ENCODE results near the gene UGT1A4. TPM values are rescaled to one million over a fixed set of nuclear protein-coding genes. Genes with fewer than 3 reads are reported as not detected.

The UGT1A4 gene
- total and polyA plus RNA-seq, 10 of the 15 experiments (the other 5 are each of a cell fraction or from before 2014, with no cell fraction given): not detected

DNA sequence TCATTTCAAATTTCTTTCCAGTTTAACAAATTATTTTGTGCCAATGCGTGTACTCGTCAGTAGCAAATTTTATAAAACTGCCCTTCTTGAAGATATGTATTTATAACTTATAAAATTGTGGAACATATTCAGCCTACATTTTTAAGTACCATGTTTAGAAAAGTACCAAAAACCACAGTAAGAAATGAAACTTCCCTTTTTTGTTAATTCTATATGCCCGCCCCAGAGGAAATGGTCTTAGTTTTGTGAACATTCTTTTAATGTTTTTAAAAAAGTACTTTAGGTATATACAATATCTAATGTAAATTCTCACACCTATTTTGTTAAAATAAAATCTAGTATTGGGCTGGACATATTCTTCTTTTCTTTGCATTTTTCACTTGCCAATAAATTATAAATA is 45.6 kb upstream of the UGT1A4 start:
- BruUV-seq (replicated peaks): no TSS peak
- WGBS (ENCODE audit: insufficient coverage, insufficient replicate concordance, low lambda C conversion rate, missing lambda C conversion rate): 65% methylated on average over 3 of the region's 3 CpGs
- in situ Hi-C loops (cut with MboI) (no loop called here), intact Hi-C loops (cut with micrococcal nuclease; ENCODE audit: unreplicated experiment) (no loop called here)
- no peak for FAIRE-seq
- ATAC-seq: no peak
- Histone ChIP-seq H3K27me3 (replicated peaks in 1 of 2; ENCODE audit: control insufficient read depth in 2 of 2, insufficient read depth in 2 of 2, low read length in 1 of 2) (no peaks in the 10 kb centered on the region; a peak in 1 of 4 replicates), H3K9ac (ENCODE audit: control insufficient read depth, insufficient read depth, low read length) (no peak overlapping the region), H3K4me2 (ENCODE audit: control insufficient read depth, insufficient read depth) (no peak overlapping the region), H2AFZ (ENCODE audit: control insufficient read depth, low read depth, low read length) (no peak overlapping the region), H3K9me3 (replicated peaks; ENCODE audit: control insufficient read depth, insufficient read depth, low read length) (no peaks in the 10 kb centered on the region), H4K20me1 (ENCODE audit: control insufficient read depth, insufficient read depth) (no peaks in the 10 kb centered on the region), H3K4me3 (no peak overlapping the region), H3K79me2 (ENCODE audit: control insufficient read depth, insufficient read depth, low read length) (no peaks in the 10 kb centered on the region), H3K36me3 (ENCODE audit: control insufficient read depth in 2 of 2, insufficient read depth in 2 of 2, low read length in 1 of 2) (no peaks in the 10 kb centered on the region), H3K27ac (ENCODE audit: control insufficient read depth, insufficient read depth) (no peak overlapping the region), H3K4me1 (ENCODE audit: control insufficient read depth, insufficient read depth, low read length) (no peaks in the 10 kb centered on the region)
- CTCF ChIA-PET: no interaction called here
- TF ChIP-seq TCF7 (IDR thresholded peaks at IDR 0.05; ENCODE audit: borderline replicate concordance) (no peak), RCOR1 (conservative IDR thresholded peaks at IDR 0.05; ENCODE audit: low read depth, low read length) (no peak), CHD4 (IDR thresholded peaks at IDR 0.05) (no peak), MXI1 (IDR thresholded peaks at IDR 0.05; ENCODE audit: low read depth, low read length) (no peak), FOXM1 (IDR thresholded peaks at IDR 0.05; ENCODE audit: low read depth, low read length) (no peak), IRF4 (IDR thresholded peaks at IDR 0.05; ENCODE audit: low read depth, low read length) (no peak), ZSCAN29 (IDR thresholded peaks at IDR 0.05) (no peak), PRDM15 (CRISPR knock-in tag; IDR thresholded peaks at IDR 0.05) (no peak), IRF3 (IDR thresholded peaks at IDR 0.05) (no peak), FOXK2 (IDR thresholded peaks at IDR 0.05) (no peak), HDGF (IDR thresholded peaks at IDR 0.05) (no peak)
- TF ChIP-seq, protein P1, sequence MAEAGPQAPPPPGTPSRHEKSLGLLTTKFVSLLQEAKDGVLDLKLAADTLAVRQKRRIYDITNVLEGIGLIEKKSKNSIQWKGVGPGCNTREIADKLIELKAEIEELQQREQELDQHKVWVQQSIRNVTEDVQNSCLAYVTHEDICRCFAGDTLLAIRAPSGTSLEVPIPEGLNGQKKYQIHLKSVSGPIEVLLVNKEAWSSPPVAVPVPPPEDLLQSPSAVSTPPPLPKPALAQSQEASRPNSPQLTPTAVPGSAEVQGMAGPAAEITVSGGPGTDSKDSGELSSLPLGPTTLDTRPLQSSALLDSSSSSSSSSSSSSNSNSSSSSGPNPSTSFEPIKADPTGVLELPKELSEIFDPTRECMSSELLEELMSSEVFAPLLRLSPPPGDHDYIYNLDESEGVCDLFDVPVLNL (IDR thresholded peaks at IDR 0.05; ENCODE audit: low read depth, low read length): no peak
- SMC1A ChIA-PET (ENCODE audit: uncharacterized antibody, unreplicated experiment): no interaction called here
- POLR2A ChIA-PET: no interaction called here
- RAD21 ChIA-PET (ENCODE audit: unreplicated experiment): no interaction called here
- DNase-seq (ENCODE audit: low read depth, low spot score): no peak

Measured in GM12878 (cell line).